ENCODE measurements around the gene LMF2.

DNA sequence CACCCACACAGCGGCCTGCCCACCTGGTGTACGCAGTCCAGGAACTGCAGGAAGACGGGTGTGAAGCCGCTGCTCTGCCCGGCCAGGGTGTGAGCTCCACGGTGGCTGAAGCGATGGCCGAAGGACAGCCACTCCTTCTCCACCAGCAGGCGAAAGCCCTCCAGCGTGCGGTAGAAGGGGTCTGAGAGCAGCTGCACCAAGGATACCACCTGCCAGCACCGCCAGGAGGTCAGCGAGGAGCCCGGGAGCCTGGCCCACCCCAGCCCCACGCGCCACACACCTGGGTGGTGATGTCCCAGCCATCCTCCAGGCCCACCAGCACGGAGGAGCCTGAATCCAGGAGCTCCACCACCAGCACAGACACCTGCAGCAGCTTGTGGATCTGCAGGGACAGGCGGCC is 52.3 kb downstream of the LMF2 start:
- TF ChIP-seq ZNF274 (IDR thresholded peaks at IDR 0.05; ENCODE audit: low read depth, low read length) (no peak), YY1 (IDR thresholded peaks at IDR 0.05; ENCODE audit: insufficient read depth, insufficient read length) (no peak)

All from NT2/D1 (cell line).